Kidney (tissue), 14 donors: Measurements from ENCODE around the gene SERINC5. TPM values are rescaled to one million over a fixed set of nuclear protein-coding genes. Genes with fewer than 3 reads are reported as not detected.

Source experiments
- DNase-seq, 5 donors: peaks; one replicate each; pipeline ENCODE4 v3.0.0-alpha.2; 2013 to 2020
- FAIRE-seq: peaks from 2 replicates; lab custom pipeline; 2012; peaks lifted over from hg19 to GRCh38; lab: Jason Lieb, UNC
- H3K27ac ChIP-seq, 2 donors: one replicate each; pipeline ENCODE4 v1.7.0; 2013; ENCODE audit warnings: low read depth in 2 of 2, low read length in 2 of 2, inconsistent platforms in 1 of 2
- H3K27me3 ChIP-seq: one replicate; pipeline ENCODE4 v1.7.1; 2013; ENCODE audit warnings: low read length, inconsistent platforms; ENCODE audit not compliant: control insufficient read depth, insufficient read depth
- H3K36me3 ChIP-seq, 3 donors: one replicate each; pipeline versions ENCODE4 v1.7.0 to v1.7.1; 2013; ENCODE audit warnings: low read length in 3 of 3, control low read depth in 1 of 3, inconsistent platforms in 1 of 3; ENCODE audit not compliant: insufficient read depth in 3 of 3, control insufficient read depth in 2 of 3
- H3K4me1 ChIP-seq, 3 donors: one replicate each; pipeline versions ENCODE4 v1.7.0 to v1.7.1; 2013; ENCODE audit warnings: low read length in 3 of 3, inconsistent platforms in 1 of 3, low read depth in 1 of 3; ENCODE audit not compliant: control insufficient read depth in 2 of 3, insufficient read depth in 2 of 3
- H3K4me3 ChIP-seq, 3 donors: one replicate each; pipeline versions ENCODE4 v1.7.0 to v1.8.1; 2013; ENCODE audit warnings: low read length in 3 of 3, control low read depth in 1 of 3, inconsistent platforms in 1 of 3
- H3K9ac ChIP-seq, 3 donors: one replicate each; pipeline versions ENCODE4 v1.7.0 to v1.7.1; 2013; ENCODE audit warnings: low read length in 3 of 3, control low read depth in 1 of 3, inconsistent platforms in 1 of 3
- H3K9me3 ChIP-seq, 3 donors: one replicate each; pipeline versions ENCODE4 v1.7.0 to v1.7.1; 2013; ENCODE audit warnings: low read length in 3 of 3, control low read depth in 1 of 3, inconsistent platforms in 1 of 3; ENCODE audit not compliant: control insufficient read depth in 2 of 3, insufficient read depth in 1 of 3
- CTCF ChIP-seq: IDR thresholded peaks from 3 replicates; pipeline ENCODE4 v1.5.1; 2012; ENCODE audit warnings: mild to moderate bottlenecking, moderate library complexity, borderline replicate concordance; ENCODE audit not compliant: insufficient read depth; ENCODE audit errors: extremely low read depth
- intact Hi-C: fragments of 100-400 bp; cut with DNase I; formaldehyde crosslinking; loops from one replicate; pipeline ENCODE4 v1.11.1; 2022
- polyA plus RNA-seq: library from polyadenylated mRNA; stranded (reverse); fragments of 350-450 nt; fragmentation: Illumina TruSeq; extraction: RNeasy Lipid Tissue Mini Kit (QIAGEN cat#74804); gene quantifications from one replicate; pipeline ENCODE4 v1.2.3, GENCODE V29; 2014; ENCODE audit warnings: low read depth, low replicate concordance; ENCODE audit not compliant: insufficient read depth
- total RNA-seq: library from RNA; stranded (reverse); fragmentation: NEBNext Ultra II Directional; extraction: Animal tissue kit (Norgen Biotek cat#: 25700); gene quantifications from one replicate; pipeline ENCODE4 v1.2.1, GENCODE V29; 2021
- donor health status: control.
- donor health status: control.
- donor health status: control.
- donor health status: control.
- donor health status: control.
- donor health status: DM: yes; HTN: yes; CAD: no.
- donor health status: Normal renal cell carcinoma (clear cell type).

SERINC5 gene
- total and polyA plus RNA-seq, 2 donors from 2014 or later = 3.9 to 23.8 TPM

GRCh38 chr5:80219391-80219790 lies 36.5 kb downstream of the SERINC5 start:
- FAIRE-seq (no peak), DNase-seq (no peak)
- TF ChIP-seq CTCF = no peak
- Histone ChIP-seq H3K27ac (no peak overlapping the region), H3K9ac (no peak overlapping the region), H3K27me3 (no peaks in the 10 kb centered on the region), H3K4me3 (no peak overlapping the region), H3K9me3 (no peaks in the 10 kb centered on the region), H3K4me1 (no peaks in the 10 kb centered on the region), H3K36me3 (no peaks in the 10 kb centered on the region)
- intact Hi-C loops = no loop called here

DNA sequence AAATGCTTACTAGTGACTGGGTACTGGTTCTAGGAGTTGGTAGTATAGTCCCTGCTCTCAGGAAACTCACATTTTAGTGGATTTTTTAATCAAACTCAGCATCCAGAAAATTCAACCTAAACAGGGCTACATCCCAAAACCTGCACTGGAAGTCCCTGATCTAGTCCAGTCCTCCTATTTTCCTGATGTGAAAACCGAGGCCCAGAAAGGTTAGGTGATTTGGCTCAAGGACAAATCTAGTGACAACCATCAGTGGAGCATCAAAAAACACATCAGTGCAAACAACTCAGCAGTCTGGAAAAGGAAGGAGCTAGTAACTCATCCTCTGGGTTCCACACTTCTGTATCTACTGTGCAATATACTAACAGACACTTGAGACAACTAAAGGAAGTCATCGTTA lies 38.2 kb downstream of the SERINC5 start:
- no peak overlapping the region for H3K9ac ChIP-seq
- peaks cover 0 to 3% (median 0%) of the 10 kb centered on the region in 3 donors for H3K4me1 ChIP-seq
- FAIRE-seq = no peak

DNA sequence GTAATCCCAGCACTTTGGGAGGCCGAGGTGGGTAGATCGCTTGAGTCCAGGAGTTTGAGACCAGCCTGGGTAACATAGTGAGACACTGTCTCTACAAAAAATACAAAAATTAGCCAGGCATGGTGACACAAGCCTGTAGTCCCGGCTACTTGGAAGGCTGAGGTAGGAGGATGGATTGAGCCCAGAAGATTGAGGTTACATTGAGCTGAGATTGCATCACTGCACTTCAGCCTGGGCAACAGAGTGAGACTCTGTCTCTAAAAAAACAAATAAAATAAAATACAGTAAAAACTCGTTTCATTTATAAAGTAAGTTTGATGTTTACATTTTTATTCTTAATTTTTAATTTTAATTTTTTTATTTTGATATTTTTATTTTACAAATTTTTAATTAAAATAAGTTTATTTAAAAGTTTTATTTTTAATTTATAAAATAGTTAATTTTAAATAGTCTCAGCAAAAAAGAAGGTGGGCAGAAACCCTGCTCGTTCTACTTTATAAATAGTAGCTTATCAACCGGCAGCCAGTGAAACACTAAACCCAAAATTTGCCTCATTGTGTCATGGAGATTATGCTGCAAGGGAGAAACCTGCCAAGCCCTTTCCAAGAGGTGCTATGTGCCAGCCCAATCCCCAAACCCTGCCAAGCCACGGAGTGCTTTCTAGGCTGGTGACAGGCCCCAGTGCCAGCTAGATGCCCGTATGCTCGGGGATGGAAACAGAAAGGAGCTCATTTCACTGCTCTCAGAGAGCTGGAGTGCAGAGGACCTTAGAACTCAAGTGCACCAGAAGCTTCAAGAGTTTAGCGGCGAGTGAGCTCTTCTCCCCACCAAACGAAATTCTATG lies 38.9 kb downstream of the SERINC5 start:
- FAIRE-seq (peak; percentile 66), DNase-seq (no peak)
- no peak for TF ChIP-seq CTCF
- H3K4me3 ChIP-seq = no peak overlapping the region
- no peak overlapping the region for H3K27ac ChIP-seq
- intact Hi-C loops = no loop called here
- no peaks in the 10 kb centered on the region for H3K36me3 ChIP-seq
- no peaks in the 10 kb centered on the region for H3K9me3 ChIP-seq
- H3K9ac ChIP-seq = no peak overlapping the region
- H3K4me1 ChIP-seq = peaks cover 0 to 3% (median 0%) of the 10 kb centered on the region in 3 donors
- H3K27me3 ChIP-seq = no peaks in the 10 kb centered on the region

More for the DNA sequence above, 38.2 kb downstream of the SERINC5 start:
- H3K9me3 ChIP-seq = no peaks in the 10 kb centered on the region
- DNase-seq = no peak
- no peak for TF ChIP-seq CTCF
- intact Hi-C loops = no loop called here
- H3K36me3 ChIP-seq = no peaks in the 10 kb centered on the region
- H3K27me3 ChIP-seq = no peaks in the 10 kb centered on the region
- no peak overlapping the region for H3K4me3 ChIP-seq
- H3K27ac ChIP-seq = no peak overlapping the region
